ENCODE data around the gene CZIB. TPM values are rescaled to one million over a fixed set of nuclear protein-coding genes. Genes with fewer than 3 reads are reported as not detected.

The CZIB gene
- total and polyA plus RNA-seq, 2 of the 4 experiments (the other 2 are of a cell fraction), result 41.0 to 58.9 TPM

DNA sequence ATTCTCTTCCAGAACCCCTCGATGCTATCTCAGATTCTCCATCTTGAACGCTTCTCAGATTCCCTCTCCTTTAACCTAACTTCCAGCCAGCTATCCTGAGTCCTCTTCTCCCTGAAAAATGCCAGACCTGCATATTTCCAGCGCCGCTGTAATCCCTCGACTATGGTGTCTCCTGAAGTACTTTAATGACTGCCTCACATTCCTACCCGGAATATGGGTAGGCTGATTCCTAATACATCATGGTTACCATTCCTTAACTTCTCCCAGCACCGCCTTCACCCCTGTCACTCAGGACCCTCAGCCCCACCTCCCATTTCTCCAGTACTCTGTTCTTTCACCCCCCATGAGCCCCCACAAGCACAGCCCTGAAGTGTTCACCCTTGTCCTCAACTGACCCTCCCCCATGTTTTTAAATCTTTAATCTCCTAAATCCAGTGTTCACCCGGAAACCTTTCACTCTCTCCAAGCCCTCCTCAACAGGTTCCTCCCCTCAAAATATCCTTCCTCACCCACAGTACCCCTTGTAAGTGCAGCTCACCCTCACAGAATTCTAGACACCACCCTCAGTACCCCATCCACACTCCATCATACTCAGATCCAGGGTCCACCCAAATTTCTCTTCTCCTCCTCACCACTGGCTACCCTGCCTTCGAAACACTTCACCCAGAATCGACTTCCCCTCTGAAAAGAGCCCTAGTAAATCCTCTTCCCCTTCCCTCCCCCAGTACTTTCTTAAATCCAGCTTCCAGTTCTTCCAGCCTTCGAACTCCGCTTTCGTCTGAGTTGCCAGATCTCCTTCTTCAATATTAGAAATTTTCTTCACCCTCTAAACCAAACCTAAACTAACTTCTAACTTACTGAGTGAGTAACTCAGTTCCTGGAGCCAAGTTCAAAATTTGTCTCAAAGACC is 22.9 kb downstream of the CZIB start (continued):
- TF ChIP-seq SMC3 (IDR thresholded peaks at IDR 0.05; ENCODE audit: low read depth, low read length), result no peak

DNA sequence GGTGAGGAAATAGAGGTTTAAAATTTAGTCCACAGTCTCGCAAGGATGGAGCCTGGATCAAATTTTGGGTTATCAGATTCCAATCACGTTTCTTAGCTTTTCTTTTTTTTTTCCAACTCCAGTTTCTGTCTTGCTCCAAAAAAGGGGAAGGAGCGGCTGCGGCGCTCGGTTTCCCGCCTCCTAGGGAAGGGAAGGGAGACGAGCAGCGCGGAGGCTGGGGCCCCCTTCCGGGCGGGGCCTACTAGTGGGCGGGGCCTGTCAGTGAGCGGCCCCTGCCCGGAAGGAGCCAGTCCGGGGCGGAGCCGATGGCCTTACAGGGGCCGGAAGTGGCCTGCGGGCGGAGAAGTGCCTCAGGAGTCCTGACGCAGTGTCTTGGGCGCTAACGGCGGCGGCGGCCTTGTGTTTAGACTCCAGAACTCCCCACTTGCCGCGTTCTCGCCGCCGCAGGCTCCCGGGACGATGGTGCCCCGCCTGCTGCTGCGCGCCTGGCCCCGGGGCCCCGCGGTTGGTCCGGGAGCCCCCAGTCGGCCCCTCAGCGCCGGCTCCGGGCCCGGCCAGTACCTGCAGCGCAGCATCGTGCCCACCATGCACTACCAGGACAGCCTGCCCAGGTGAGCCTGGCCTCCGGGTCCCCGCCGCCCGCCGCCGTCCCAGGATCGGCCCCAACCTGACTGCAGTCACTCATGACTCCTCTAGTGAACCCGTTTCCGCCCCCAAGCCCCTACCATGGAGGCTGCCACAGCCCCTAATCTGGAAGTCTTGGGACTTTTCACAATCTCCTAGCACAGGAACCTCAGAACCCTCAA is 23.7 kb downstream of the CZIB start, which contains the start of gene CPT2:
Gene CPT2 (plus strand): TSS at position 340 of the 806 bp plus-strand sequence. CDS start 120 bp downstream, at position 460.
- BruUV-seq (replicated peaks), result TSS peak; percentile 75
- Histone ChIP-seq H3K27me3 (ENCODE audit: control insufficient read depth, insufficient read depth, low read length) (no peaks in the 10 kb centered on the region), H3K14ac (replicated peaks; ENCODE audit: low read depth, low read length) (peak within 1 kb of the TSS; percentile 93), H3K27ac (ENCODE audit: insufficient read depth, low read length) (peak within 1 kb of the TSS; percentile 83), H3K4me2 (ENCODE audit: low read depth, low read length) (peak within 1 kb of the TSS; percentile 90), H2AK9ac (replicated peaks; ENCODE audit: low read depth, low read length, poor library complexity) (peak within 1 kb of the TSS; percentile 59), H3K9ac (ENCODE audit: low read depth, low read length) (peak within 1 kb of the TSS; percentile 90), H3K36me3 (ENCODE audit: control insufficient read depth, insufficient read depth, low read length) (peaks cover 10% of the 10 kb centered on the region), H2BK5ac (ENCODE audit: low read depth, low read length, poor library complexity, severe bottlenecking) (peak within 1 kb of the TSS; percentile 67), H4K20me1 (ENCODE audit: insufficient read depth, low read length) (no peaks in the 10 kb centered on the region), H3K4ac (ENCODE audit: low read depth, low read length) (peak within 1 kb of the TSS; percentile 85), H3K9me1 (ENCODE audit: insufficient read depth, low read length) (peaks cover 14% of the 10 kb centered on the region), H2BK120ac (ENCODE audit: low read depth, low read length) (peak within 1 kb of the TSS; percentile 47), H2AFZ (replicated peaks; ENCODE audit: low read length, poor library complexity) (peak within 1 kb of the TSS; percentile 83), H2AK5ac (ENCODE audit: low read depth, low read length) (peak within 1 kb of the TSS; percentile 77), H3K23ac (ENCODE audit: low read depth, low read length) (peak within 1 kb of the TSS; percentile 95), H4K5ac (ENCODE audit: low read depth, low read length) (peak within 1 kb of the TSS; percentile 59), H2BK20ac (ENCODE audit: low read depth, low read length) (peak within 1 kb of the TSS; percentile 18; the same call in 1 of the 2 replicates), H3K79me1 (ENCODE audit: low read depth in 1 of 2, low read length in 2 of 2) (peaks cover 25 to 33% of the 10 kb centered on the region in 2 experiments), H4K91ac (ENCODE audit: insufficient read depth, low read depth, low read length) (peak within 1 kb of the TSS; percentile 67), H4K8ac (ENCODE audit: low read depth in 2 of 2, low read length in 2 of 2) (peak within 1 kb of the TSS; percentile 84 to 86), H2BK15ac (ENCODE audit: low read depth, low read length) (peak within 1 kb of the TSS; percentile 33; the same call in 1 of the 3 replicates), H3K4me1 (ENCODE audit: control insufficient read depth, insufficient read depth, low read length) (peaks cover 13% of the 10 kb centered on the region), H3K9me3 (ENCODE audit: control insufficient read depth, insufficient read depth, low read length) (no peaks in the 10 kb centered on the region), H3K56ac (ENCODE audit: extremely low read depth, insufficient read depth, low read length) (peak within 1 kb of the TSS; percentile 83), H3K4me3 (ENCODE audit: insufficient read depth, low read depth, low read length) (peak within 1 kb of the TSS; percentile 68), H3K18ac (ENCODE audit: low read depth, low read length) (peak within 1 kb of the TSS; percentile 39; the same call in 1 of the 2 replicates)
- WGBS, 2 experiments (ENCODE audit: extremely low coverage in 2 of 2, insufficient read length in 1 of 2), result 1% methylated on average over 27 of the region's 57 CpGs; no CpG with 5 or more reads in 1 of the 2 experiments
- POLR2A ChIA-PET (ENCODE audit: unreplicated experiment), result interaction anchor here (0.6 to 1.0 kb wide), 4 partner anchors 15 to 52 kb away, joined by 3 to 5 read pairs (median 4); no protein-coding TSS in a partner anchor
- dilution Hi-C loops (cut with HindIII; ENCODE audit: low sequenced_read_pairs, unreplicated experiment) (no loop called here), intact Hi-C loops (cut with micrococcal nuclease) (loop anchor here (5.0 kb wide), 2 partner anchors 134 to 369 kb away; partner anchors contain the start of gene PODN), in situ Hi-C loops (cut with MboI; ENCODE audit: low sequenced_read_pairs) (no loop called here)
- TF ChIP-seq MXI1 (IDR thresholded peaks at IDR 0.05; ENCODE audit: borderline replicate concordance, low read depth, low read length) (peak; percentile 51; the same call in 1 of the 2 replicates), BHLHE40 (IDR thresholded peaks at IDR 0.05; ENCODE audit: low read depth, low read length) (no peak), MAZ (IDR thresholded peaks at IDR 0.05; ENCODE audit: borderline replicate concordance, low read depth, low read length) (peak; percentile 95), RFX5 (IDR thresholded peaks at IDR 0.05; ENCODE audit: low read depth, low read length) (no peak), POLR2A (IDR thresholded peaks at IDR 0.05; ENCODE audit: low read depth, low read length) (peak; percentile 91), RAD21 (IDR thresholded peaks at IDR 0.05; ENCODE audit: low read length) (no peak)
- TF ChIP-seq, protein P1, sequence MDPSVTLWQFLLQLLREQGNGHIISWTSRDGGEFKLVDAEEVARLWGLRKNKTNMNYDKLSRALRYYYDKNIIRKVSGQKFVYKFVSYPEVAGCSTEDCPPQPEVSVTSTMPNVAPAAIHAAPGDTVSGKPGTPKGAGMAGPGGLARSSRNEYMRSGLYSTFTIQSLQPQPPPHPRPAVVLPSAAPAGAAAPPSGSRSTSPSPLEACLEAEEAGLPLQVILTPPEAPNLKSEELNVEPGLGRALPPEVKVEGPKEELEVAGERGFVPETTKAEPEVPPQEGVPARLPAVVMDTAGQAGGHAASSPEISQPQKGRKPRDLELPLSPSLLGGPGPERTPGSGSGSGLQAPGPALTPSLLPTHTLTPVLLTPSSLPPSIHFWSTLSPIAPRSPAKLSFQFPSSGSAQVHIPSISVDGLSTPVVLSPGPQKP (IDR thresholded peaks at IDR 0.05; ENCODE audit: borderline replicate concordance, low read depth, low read length), result 0 out of 2 replicates have a peak, but pooled peaks have one; percentile 23
- TF ChIP-seq, protein P2, sequence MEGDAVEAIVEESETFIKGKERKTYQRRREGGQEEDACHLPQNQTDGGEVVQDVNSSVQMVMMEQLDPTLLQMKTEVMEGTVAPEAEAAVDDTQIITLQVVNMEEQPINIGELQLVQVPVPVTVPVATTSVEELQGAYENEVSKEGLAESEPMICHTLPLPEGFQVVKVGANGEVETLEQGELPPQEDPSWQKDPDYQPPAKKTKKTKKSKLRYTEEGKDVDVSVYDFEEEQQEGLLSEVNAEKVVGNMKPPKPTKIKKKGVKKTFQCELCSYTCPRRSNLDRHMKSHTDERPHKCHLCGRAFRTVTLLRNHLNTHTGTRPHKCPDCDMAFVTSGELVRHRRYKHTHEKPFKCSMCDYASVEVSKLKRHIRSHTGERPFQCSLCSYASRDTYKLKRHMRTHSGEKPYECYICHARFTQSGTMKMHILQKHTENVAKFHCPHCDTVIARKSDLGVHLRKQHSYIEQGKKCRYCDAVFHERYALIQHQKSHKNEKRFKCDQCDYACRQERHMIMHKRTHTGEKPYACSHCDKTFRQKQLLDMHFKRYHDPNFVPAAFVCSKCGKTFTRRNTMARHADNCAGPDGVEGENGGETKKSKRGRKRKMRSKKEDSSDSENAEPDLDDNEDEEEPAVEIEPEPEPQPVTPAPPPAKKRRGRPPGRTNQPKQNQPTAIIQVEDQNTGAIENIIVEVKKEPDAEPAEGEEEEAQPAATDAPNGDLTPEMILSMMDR (conservative IDR thresholded peaks at IDR 0.05; ENCODE audit: low read depth, low read length), result peak; percentile 18; the same call in 1 of the 2 replicates
- peak; percentile 98 for ATAC-seq (ENCODE audit: low read depth)
- CTCF ChIA-PET, result no interaction called here
- peak; percentile 90 for DNase-seq

Data from IMR-90 (cell line).